ENCODE measurements around the gene CECR2.

The CECR2 gene

GRCh38 chr22:17376950-17377349 lies 7.7 kb downstream of the CECR2 start:
- Histone ChIP-seq H3K9ac (ENCODE audit: low read depth in 1 of 2, low read length in 2 of 2) (no peak overlapping the region), H3K27ac (ENCODE audit: low read depth in 2 of 2, low read length in 2 of 2) (no peak overlapping the region), H3K4me1 (ENCODE audit: control insufficient read depth in 2 of 2, insufficient read depth in 2 of 2, low read length in 2 of 2) (no peaks in the 10 kb centered on the region), H3K36me3 (ENCODE audit: control insufficient read depth in 2 of 2, insufficient read depth in 2 of 2, low read length in 2 of 2) (no peaks in the 10 kb centered on the region), H3K4me3 (ENCODE audit: low read length in 2 of 2) (no peak overlapping the region), H3K9me3 (ENCODE audit: control insufficient read depth in 2 of 2, low read length in 2 of 2) (no peaks in the 10 kb centered on the region), H3K27me3 (ENCODE audit: control insufficient read depth in 2 of 2, insufficient read depth in 2 of 2, low read length in 2 of 2) (peaks cover under 1 to 8% of the 10 kb centered on the region in 2 donors)

DNA sequence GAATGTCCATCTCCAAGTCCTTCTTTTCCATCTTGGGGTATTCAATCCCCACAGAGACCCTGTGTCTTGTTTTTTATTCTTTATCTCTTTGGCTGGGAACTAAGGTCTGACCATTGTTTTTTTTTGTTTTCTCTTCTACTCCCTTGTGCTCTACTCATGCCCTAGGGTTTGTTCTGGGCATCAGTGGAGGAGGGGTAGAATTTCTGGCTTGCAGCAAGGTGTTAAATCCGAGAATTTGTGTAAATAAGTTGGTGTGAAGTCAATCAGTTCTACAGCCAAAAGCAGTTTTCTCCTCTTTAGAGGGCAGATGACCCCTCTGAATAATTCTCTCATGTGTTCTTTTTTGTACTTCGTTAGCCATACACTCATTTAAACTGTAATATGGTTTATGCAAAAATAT lies 10.7 kb downstream of the CECR2 start:
- no peaks in the 10 kb centered on the region for H3K9me3 ChIP-seq (ENCODE audit: control insufficient read depth in 2 of 2, low read length in 2 of 2)
- no peak overlapping the region for H3K27ac ChIP-seq (ENCODE audit: low read depth in 2 of 2, low read length in 2 of 2)
- H3K36me3 ChIP-seq (ENCODE audit: control insufficient read depth in 2 of 2, insufficient read depth in 2 of 2, low read length in 2 of 2), result no peaks in the 10 kb centered on the region
- H3K27me3 ChIP-seq (ENCODE audit: control insufficient read depth in 2 of 2, insufficient read depth in 2 of 2, low read length in 2 of 2), result no peaks in the 10 kb centered on the region
- H3K9ac ChIP-seq (ENCODE audit: low read depth in 1 of 2, low read length in 2 of 2), result no peak overlapping the region
- no peaks in the 10 kb centered on the region for H3K4me1 ChIP-seq (ENCODE audit: control insufficient read depth in 2 of 2, insufficient read depth in 2 of 2, low read length in 2 of 2)
- H3K4me3 ChIP-seq (ENCODE audit: low read length in 2 of 2), result no peak overlapping the region

DNA sequence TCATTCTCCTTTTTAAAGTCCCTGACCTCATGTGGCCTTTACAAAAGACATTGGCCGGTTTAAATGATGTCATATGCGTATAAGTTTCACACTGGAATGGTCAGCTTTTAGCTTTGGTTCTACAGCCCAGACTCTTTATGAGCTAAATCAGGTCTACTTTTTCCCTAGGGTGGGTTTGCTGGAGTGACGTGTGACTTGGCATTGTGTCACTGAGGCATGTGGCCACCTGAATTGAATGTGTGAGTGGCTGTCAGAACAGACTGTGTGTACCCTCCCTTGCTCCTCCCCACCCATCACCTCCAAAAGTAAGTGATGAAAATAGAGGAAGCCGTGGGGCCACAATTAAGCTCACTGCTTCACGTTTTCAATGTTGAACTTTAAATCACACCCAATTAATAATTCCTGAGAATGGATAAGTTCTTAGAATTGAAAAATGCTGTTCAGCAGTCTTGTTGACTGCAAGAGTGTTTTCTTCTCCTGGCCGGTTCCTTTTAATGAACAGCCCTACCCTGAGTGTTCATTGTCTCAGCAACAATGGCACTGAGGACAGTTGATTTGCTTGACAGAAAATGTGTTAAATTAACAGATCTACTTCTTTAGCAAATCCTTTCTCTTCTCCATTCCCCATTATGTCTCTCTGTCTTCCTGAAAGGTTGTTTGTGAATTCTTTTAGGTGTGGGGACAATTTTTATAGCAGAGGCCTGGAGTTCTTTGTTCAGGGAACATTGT lies 11.3 kb downstream of the CECR2 start:
- H3K27me3 ChIP-seq (ENCODE audit: control insufficient read depth in 2 of 2, insufficient read depth in 2 of 2, low read length in 2 of 2), result no peaks in the 10 kb centered on the region
- no peaks in the 10 kb centered on the region for H3K9me3 ChIP-seq (ENCODE audit: control insufficient read depth in 2 of 2, low read length in 2 of 2)
- H3K4me1 ChIP-seq (ENCODE audit: control insufficient read depth in 2 of 2, insufficient read depth in 2 of 2, low read length in 2 of 2), result no peaks in the 10 kb centered on the region
- H3K36me3 ChIP-seq (ENCODE audit: control insufficient read depth in 2 of 2, insufficient read depth in 2 of 2, low read length in 2 of 2), result no peaks in the 10 kb centered on the region
- H3K27ac ChIP-seq (ENCODE audit: low read depth in 2 of 2, low read length in 2 of 2), result no peak overlapping the region
- H3K9ac ChIP-seq (ENCODE audit: low read depth in 1 of 2, low read length in 2 of 2), result no peak overlapping the region
- H3K4me3 ChIP-seq (ENCODE audit: low read length in 2 of 2), result no peak overlapping the region

- Histone ChIP-seq H3K4me3 (ENCODE audit: low read length in 2 of 2) (no peak overlapping the region), H3K9me3 (ENCODE audit: control insufficient read depth in 2 of 2, low read length in 2 of 2) (no peaks in the 10 kb centered on the region), H3K27ac (ENCODE audit: low read depth in 2 of 2, low read length in 2 of 2) (no peak overlapping the region), H3K9ac (ENCODE audit: low read depth in 1 of 2, low read length in 2 of 2) (no peak overlapping the region), H3K4me1 (ENCODE audit: control insufficient read depth in 2 of 2, insufficient read depth in 2 of 2, low read length in 2 of 2) (no peaks in the 10 kb centered on the region), H3K36me3 (ENCODE audit: control insufficient read depth in 2 of 2, insufficient read depth in 2 of 2, low read length in 2 of 2) (no peaks in the 10 kb centered on the region), H3K27me3 (ENCODE audit: control insufficient read depth in 2 of 2, insufficient read depth in 2 of 2, low read length in 2 of 2) (no peaks in the 10 kb centered on the region)
Measured at GRCh38 chr22:17381192-17381913, 12.1 kb downstream of the CECR2 start.

GRCh38 chr22:17384612-17385330 lies 15.5 kb downstream of the CECR2 start:
- no peaks in the 10 kb centered on the region for H3K27me3 ChIP-seq (ENCODE audit: control insufficient read depth in 2 of 2, insufficient read depth in 2 of 2, low read length in 2 of 2)
- H3K27ac ChIP-seq (ENCODE audit: low read depth in 2 of 2, low read length in 2 of 2), result no peak overlapping the region
- H3K4me1 ChIP-seq (ENCODE audit: control insufficient read depth in 2 of 2, insufficient read depth in 2 of 2, low read length in 2 of 2), result no peaks in the 10 kb centered on the region
- H3K9ac ChIP-seq (ENCODE audit: low read depth in 1 of 2, low read length in 2 of 2), result no peak overlapping the region
- no peak overlapping the region for H3K4me3 ChIP-seq (ENCODE audit: low read length in 2 of 2)
- H3K9me3 ChIP-seq (ENCODE audit: control insufficient read depth in 2 of 2, low read length in 2 of 2), result no peaks in the 10 kb centered on the region
- no peaks in the 10 kb centered on the region for H3K36me3 ChIP-seq (ENCODE audit: control insufficient read depth in 2 of 2, insufficient read depth in 2 of 2, low read length in 2 of 2)

- Histone ChIP-seq H3K9me3 (ENCODE audit: control insufficient read depth in 2 of 2, low read length in 2 of 2) (no peaks in the 10 kb centered on the region), H3K9ac (ENCODE audit: low read depth in 1 of 2, low read length in 2 of 2) (no peak overlapping the region), H3K36me3 (ENCODE audit: control insufficient read depth in 2 of 2, insufficient read depth in 2 of 2, low read length in 2 of 2) (no peaks in the 10 kb centered on the region), H3K4me3 (ENCODE audit: low read length in 2 of 2) (no peak overlapping the region), H3K27me3 (ENCODE audit: control insufficient read depth in 2 of 2, insufficient read depth in 2 of 2, low read length in 2 of 2) (no peaks in the 10 kb centered on the region), H3K4me1 (ENCODE audit: control insufficient read depth in 2 of 2, insufficient read depth in 2 of 2, low read length in 2 of 2) (no peaks in the 10 kb centered on the region), H3K27ac (ENCODE audit: low read depth in 2 of 2, low read length in 2 of 2) (no peak overlapping the region)
Measured at GRCh38 chr22:17387356-17387755, 18.1 kb downstream of the CECR2 start.

DNA sequence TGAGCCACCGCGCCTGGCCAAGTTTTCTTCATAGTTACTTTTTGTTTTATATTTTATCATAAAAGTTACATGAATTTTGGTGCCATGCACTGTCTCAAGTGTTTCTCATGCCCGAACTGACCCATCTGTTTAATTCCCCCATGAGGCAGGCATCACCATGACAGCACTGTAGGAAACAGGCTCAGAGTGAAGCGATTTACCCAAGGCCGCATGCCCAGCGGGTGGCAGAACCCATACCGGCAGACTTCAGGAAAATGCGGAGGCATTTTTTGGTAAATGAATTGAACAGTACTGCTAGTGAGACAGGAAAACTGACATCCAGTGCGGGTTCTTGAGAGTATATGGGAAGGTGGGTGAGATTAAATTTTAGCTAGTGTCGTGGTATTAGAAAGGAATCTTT lies 19.0 kb downstream of the CECR2 start:
- no peaks in the 10 kb centered on the region for H3K9me3 ChIP-seq (ENCODE audit: control insufficient read depth in 2 of 2, low read length in 2 of 2)
- no peaks in the 10 kb centered on the region for H3K27me3 ChIP-seq (ENCODE audit: control insufficient read depth in 2 of 2, insufficient read depth in 2 of 2, low read length in 2 of 2)
- no peak overlapping the region for H3K4me3 ChIP-seq (ENCODE audit: low read length in 2 of 2)
- H3K36me3 ChIP-seq (ENCODE audit: control insufficient read depth in 2 of 2, insufficient read depth in 2 of 2, low read length in 2 of 2), result no peaks in the 10 kb centered on the region
- H3K27ac ChIP-seq (ENCODE audit: low read depth in 2 of 2, low read length in 2 of 2), result no peak overlapping the region
- H3K4me1 ChIP-seq (ENCODE audit: control insufficient read depth in 2 of 2, insufficient read depth in 2 of 2, low read length in 2 of 2), result no peaks in the 10 kb centered on the region
- H3K9ac ChIP-seq (ENCODE audit: low read depth in 1 of 2, low read length in 2 of 2), result no peak overlapping the region

DNA sequence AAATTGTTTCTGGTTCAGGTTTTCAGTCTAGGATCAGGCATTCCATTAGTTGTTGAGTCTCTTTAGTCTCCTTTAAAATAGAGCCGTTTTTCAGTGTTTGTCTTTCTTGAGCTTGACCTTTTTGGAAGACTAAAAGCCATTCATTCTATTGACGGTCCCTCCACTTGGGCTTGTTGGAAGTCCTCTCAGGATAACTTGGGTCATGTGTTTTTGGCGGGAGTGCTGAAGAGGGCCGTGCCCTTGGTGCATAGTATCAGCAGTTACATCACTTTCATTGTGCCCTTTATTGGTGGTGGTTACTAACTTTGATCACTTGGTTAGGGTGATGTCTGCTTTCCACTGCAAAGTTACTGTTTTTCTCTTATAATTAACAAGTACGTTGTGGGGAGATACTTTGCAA lies 20.8 kb downstream of the CECR2 start:
- H3K36me3 ChIP-seq (ENCODE audit: control insufficient read depth in 2 of 2, insufficient read depth in 2 of 2, low read length in 2 of 2), result no peaks in the 10 kb centered on the region
- H3K27ac ChIP-seq (ENCODE audit: low read depth in 2 of 2, low read length in 2 of 2), result no peak overlapping the region
- H3K27me3 ChIP-seq (ENCODE audit: control insufficient read depth in 2 of 2, insufficient read depth in 2 of 2, low read length in 2 of 2), result no peaks in the 10 kb centered on the region
- no peaks in the 10 kb centered on the region for H3K9me3 ChIP-seq (ENCODE audit: control insufficient read depth in 2 of 2, low read length in 2 of 2)
- H3K4me1 ChIP-seq (ENCODE audit: control insufficient read depth in 2 of 2, insufficient read depth in 2 of 2, low read length in 2 of 2), result no peaks in the 10 kb centered on the region
- no peak overlapping the region for H3K4me3 ChIP-seq (ENCODE audit: low read length in 2 of 2)
- H3K9ac ChIP-seq (ENCODE audit: low read depth in 1 of 2, low read length in 2 of 2), result no peak overlapping the region

GRCh38 chr22:17396516-17396915 lies 27.3 kb downstream of the CECR2 start:
- Histone ChIP-seq H3K9me3 (ENCODE audit: control insufficient read depth in 2 of 2, low read length in 2 of 2) (no peaks in the 10 kb centered on the region), H3K36me3 (ENCODE audit: control insufficient read depth in 2 of 2, insufficient read depth in 2 of 2, low read length in 2 of 2) (no peaks in the 10 kb centered on the region), H3K9ac (ENCODE audit: low read depth in 1 of 2, low read length in 2 of 2) (no peak overlapping the region), H3K27me3 (ENCODE audit: control insufficient read depth in 2 of 2, insufficient read depth in 2 of 2, low read length in 2 of 2) (no peaks in the 10 kb centered on the region), H3K27ac (ENCODE audit: low read depth in 2 of 2, low read length in 2 of 2) (no peak overlapping the region), H3K4me3 (ENCODE audit: low read length in 2 of 2) (no peak overlapping the region), H3K4me1 (ENCODE audit: control insufficient read depth in 2 of 2, insufficient read depth in 2 of 2, low read length in 2 of 2) (no peaks in the 10 kb centered on the region)
